GM18526 (cell line): ENCODE results near the gene ZBTB33.

Experiments
- POLR2A ChIP-seq: IDR thresholded peaks from 3 replicates; pipeline ENCODE4 v1.6.1; 2011; ENCODE audit not compliant: insufficient read length; ENCODE audit errors: extremely low read depth

ZBTB33 gene

DNA sequence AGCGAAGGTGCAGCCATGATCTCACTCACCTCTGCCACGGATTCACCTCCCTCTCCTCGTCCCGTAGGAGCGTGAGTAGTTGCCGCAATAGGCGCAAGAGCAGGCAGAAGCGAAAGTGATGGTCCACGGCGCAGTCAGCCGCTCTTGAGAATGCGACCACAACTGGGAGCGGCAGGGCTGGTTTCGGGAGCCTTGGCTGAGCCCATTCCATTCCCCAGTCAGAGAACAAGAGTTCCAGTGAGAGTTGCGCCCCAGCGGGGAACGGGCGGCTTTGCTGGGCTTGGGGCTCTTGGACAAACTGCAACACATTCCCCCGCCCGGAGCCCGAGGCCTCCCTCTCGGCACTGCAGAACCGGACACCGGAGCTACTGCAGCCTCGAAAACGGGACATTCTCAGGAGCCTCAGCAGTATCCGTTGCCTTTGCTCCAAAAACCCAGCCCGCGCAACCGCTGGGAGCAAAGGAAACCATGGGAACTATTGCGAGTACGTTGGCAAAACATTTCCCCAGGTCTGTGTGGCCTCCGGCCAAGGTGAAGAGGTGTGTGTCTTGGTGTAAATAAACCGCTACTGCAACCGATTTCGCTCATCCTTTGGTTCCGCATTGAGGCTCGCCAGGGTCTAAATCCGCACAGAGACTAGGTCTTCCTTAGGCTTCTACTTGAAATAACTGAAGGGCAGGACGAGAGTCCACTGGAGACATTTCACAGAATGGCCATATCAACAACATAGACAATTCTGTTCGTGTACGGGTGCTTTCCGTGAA lies 5.7 kb upstream of the ZBTB33 start:
- peak; percentile 24 for TF ChIP-seq POLR2A

DNA sequence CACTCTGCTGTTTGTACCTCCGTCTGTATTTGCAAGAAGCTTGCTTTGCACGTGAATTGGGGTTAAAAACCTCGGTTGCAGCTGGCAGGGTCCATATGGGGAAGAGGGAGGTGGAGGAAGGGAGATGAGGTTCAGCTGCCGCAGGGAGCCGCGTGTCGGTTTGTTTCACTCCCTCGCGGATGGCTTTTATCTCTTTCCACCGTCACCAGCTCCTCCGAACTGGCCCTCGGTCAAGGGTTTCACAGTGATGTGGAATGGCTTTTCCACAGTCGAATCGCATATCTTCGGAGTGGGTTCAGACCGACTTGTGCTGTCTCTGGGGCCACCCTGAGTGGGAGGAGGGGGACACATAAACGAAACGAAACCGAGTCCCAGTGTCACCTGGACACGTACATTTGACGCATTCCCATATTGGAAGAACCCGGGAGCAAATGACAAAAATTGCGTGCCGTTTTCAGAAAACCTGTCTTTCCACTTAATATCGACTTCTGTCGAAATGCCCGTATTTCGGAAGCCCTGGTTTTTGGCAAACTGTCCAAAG lies 929 bp downstream of the ZBTB33 start:
- no peak for TF ChIP-seq POLR2A

DNA sequence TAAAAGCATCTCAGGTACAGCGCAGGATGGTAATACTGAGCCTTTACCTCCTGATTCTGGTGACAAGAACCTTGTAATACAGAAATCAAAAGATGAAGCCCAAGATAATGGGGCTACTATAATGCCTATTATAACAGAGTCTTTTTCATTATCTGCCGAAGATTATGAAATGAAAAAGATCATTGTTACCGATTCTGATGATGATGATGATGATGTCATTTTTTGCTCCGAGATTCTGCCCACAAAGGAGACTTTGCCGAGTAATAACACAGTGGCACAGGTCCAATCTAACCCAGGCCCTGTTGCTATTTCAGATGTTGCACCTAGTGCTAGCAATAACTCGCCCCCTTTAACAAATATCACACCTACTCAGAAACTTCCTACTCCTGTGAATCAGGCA lies 3.2 kb downstream of the ZBTB33 start:
- TF ChIP-seq POLR2A = no peak

DNA sequence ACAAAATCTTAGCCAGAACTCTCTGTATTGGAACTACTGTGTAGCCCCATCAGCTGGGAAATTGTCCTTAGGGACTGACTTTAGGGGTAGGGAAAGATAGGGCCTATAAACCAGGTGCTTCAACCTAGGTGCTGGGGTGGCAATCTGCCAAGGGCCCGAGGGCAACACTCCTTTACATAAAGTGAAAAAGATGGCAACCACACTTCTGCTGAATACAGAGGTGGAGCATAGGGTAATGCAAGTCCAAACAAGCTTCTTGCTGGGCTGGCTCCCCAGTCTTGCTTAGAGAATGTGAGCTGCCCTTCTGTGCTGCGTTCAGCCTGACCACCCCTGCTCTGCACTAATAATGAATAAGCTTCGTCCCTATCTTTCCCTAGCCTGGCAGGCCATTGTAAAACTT lies 9.8 kb downstream of the ZBTB33 start:
- TF ChIP-seq POLR2A = no peak

DNA sequence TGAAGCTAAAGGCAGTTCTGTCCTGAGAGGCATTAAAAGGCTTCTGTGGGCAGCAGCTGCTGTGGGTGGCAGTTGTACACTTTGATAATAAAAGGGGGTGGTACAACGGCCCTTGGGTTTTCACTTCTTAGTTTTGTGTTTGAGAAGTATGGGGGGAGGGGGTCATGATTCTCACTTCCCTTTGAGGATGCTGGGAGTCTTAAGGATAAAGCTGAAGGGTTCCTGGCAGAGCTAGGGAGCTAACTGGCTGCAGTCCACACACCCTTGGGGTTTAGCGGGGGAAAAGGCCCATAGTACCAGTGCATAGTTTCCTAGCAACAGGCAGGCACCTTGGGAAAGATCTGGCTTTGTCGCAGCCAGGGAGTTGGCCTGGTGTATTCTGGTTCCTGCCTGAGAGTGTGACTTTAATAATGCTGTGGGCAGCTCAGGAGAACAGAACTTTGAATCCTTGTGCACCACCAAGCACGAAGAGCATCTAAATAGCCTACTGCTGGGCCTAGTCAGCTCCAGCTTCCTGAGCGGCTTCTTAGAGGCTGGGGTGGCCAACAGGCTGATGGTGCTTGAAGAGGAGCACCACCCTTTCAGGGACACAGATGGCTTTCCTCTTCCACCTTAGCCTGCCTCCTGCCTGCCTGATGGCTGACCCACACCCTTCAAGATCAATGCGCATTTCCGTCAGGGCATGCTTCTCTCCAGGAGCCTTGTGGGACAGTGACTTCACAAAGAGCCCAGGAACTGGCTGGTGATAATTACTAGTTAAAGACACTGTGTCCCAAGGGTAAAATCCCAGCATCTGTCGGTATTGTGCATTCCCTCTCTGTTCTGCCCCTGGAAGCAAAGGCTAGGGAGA lies 12.5 kb downstream of the ZBTB33 start:
- no peak for TF ChIP-seq POLR2A

DNA sequence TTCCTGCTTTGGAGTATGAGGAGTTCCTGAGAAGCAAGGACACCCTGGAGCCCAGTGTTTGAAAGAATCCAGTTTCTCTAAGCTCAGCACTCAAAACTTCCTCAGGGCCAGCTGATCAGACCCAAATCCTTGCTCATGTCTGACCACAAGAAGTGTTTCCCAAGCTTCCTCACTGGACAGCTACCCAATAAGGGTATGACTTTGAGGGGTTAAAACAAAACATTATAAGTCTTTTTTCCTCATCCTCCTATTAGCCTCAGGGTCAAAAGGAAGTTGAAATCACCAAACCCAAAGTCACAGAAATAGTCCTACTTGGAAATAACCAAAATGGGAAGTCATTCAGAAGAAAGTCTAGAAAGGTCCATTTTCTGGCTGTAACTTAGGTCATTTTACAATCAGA lies 13.7 kb downstream of the ZBTB33 start:
- TF ChIP-seq POLR2A = no peak

DNA sequence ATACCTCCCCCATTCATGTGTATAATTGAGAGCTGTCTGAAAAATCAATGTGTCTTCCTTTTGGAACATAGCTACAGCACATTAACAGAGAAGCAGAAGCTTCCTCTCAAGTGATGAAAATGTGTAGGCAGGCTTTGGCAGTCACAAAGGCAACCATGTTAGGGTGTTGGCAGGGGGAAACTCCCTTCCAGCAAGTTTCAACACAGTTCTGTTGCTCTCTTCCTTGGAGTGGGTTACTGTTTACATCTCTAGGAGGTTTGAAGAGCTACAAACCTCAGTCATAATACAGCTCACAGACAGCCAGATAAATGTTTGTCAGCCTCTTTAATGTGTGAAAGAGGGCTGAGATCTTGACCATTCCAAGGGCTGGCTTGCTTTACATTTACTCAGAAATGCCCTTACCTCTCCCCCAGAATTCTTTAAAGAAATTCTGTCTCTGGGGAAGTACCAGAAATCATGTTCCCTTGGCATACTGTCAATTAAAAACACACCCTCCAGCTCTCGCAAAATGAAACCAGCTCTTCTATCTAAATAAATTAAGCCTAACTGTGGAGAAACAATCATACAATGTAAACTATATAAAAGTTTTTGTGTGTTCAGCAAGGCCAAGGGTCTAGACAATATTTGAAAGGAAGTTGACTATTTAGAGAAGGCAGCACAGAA lies 18.9 kb downstream of the ZBTB33 start:
- no peak for TF ChIP-seq POLR2A

DNA sequence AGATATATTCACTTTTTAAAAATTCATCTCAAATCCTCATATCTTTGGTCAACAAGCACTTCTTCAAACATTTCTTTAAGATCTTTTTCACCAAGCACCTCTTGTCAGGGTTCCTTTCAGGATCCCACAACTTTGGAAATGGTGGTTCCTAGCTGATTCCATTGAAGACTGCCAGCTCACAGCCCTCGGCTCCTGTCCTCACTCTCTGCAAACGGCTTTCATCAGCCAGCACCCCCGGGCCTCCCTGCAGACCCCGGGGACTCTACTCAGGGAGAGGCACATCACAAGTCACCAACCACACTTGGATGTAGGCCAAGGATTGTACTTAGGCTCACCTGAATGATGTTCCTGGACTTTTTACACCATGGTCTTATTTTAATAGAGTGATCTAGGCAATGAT lies 20.0 kb downstream of the ZBTB33 start:
- TF ChIP-seq POLR2A = no peak

DNA sequence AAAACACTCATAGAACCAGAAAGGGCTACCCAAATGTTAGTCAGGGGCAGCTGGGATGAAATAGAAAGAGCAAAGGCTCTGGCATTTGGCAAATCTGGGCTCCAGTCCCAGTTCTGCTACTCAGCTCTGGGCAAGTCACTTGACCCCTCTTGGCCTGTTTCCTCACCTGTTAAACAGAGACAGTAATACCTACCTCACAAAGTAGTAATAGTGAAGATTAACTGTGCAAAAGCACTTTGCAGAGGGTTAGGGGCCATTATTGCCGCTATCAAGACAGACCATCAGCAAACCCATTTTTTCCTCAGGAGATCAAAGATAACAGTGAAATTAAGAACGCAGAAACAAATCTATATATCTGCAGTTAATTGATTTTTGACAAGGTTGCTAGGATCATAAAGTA lies 20.6 kb downstream of the ZBTB33 start:
- TF ChIP-seq POLR2A = no peak

DNA sequence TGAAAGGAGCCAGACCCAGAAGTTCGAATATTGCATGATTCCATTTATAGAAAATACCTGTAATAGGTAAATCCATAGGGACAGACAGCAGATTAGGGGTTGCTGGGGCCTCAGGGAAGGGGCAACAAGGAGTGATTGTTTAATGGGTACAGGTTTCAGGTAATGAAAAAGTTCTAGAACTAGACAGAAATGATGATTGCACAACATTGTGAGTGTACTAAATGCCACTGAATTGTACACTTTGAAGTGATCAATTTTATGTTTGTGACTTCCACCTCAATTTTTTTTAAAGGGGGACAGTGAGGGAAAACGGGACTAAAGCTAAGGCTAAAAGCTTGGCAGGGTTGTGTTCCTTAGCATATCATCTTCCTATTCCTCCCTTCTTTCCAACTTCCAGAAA lies 23.5 kb downstream of the ZBTB33 start:
- no peak for TF ChIP-seq POLR2A

DNA sequence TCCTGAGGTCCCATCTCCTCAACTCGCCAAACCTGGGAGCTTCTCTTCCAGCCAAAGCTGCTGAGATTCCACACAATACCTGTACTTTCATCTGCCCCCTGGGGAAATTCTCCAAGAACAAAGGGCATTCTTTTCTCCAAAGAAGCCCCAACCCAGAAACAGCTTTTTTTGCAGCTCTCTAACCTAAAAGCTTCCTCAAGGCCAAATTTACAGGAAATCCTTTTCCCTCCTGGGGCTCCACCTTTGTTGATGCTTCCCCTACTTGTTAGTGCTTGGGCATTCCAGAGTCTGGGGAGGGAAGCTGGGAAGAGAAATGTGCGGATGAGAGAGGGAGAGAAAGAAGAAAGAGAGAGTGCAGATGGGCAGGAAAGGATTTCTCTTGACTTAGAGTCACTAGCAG lies 24.3 kb downstream of the ZBTB33 start:
- no peak for TF ChIP-seq POLR2A

DNA sequence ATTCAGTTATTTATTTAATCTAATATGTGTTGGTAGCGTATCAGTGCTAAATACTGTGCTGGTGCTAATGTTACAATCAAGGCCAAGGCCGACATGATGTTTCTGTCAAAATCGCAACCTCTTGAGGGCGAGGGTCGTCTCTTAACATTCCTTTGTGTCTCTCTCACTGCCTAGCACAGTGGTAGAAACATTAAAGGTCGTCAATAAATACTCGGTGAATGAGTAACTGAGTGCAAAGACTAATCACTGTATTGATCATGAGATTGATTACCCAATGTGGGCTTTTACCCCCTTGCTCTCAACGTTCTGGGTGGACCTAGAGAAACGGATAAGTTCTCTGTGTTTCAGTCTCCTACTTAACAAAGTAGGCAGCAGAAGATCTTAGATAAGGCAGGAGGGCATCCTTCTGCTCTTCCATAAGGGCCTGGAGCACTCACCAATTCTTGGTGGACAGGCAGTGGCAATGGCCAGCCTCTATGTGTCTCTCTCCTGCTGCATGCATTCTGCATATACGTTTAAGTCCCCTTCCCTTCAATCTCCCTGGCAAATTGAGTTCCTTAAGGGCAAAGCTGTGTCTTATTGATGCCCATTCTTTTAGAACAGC lies 30.5 kb downstream of the ZBTB33 start:
- no peak for TF ChIP-seq POLR2A

DNA sequence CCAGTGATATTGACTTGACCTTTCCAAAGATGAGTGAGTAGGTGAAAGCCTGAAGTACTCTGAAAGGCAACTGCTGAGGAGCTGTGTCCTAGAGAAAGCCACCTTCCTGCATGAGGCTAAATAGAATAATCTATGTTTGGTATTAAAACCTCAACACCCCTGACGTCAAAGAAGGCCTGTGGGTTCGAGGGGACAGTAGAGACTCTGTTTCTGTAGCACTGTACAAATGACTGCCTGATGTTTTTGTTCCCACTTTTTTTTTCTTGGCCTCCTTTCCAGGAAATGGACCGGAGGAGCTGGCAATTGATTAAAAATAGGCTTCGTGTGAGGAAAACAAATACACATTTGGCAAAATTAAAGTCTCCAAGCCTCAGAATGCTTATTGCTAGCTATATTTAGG lies 31.1 kb downstream of the ZBTB33 start:
- no peak for TF ChIP-seq POLR2A

DNA sequence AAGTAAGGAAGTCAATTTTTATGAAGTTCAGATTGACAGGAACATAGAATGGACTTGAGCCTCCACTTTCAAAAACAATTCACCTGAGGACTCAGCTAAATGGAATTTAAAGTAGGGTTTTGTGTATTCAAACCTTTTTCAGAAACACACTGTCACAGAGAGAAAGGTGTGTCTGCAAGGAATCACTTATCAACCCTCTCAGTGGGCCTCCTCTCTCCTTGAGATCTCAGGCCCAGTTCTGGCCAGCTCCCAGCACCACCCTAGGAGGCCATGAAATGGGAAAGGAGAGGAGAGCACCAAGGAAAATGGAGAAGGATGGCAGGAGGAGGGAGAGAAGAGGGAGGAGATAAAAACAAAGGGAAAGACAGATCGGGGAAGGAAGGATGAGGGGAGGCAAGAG lies 32.1 kb downstream of the ZBTB33 start:
- no peak for TF ChIP-seq POLR2A
